B cell (primary cell): Measurements from ENCODE around the gene ARHGDIB.

Experiments used
- CTCF ChIP-seq: fragments of 200-600 bp; IDR thresholded peaks from one replicate; pipeline ENCODE4 v1.8.0; 2022; ENCODE audit warnings: antibody characterized with exemption, mild to moderate bottlenecking
- EZH2 ChIP-seq: IDR thresholded peaks from 2 replicates; pipeline ENCODE4 v1.6.1; 2012; ENCODE audit warnings: borderline replicate concordance, low read depth, mild to moderate bottlenecking, moderate library complexity, low read length; ENCODE audit not compliant: insufficient read depth, poor library complexity, severe bottlenecking

GRCh38 chr12:14920475-14921126 lies 40.8 kb downstream of the ARHGDIB start:
- TF ChIP-seq CTCF = no peak
- no peak for TF ChIP-seq EZH2
